Adrenal gland (tissue), 12 donors: ENCODE data around the gene ANKRD13A. TPM values are rescaled to one million over a fixed set of nuclear protein-coding genes. Genes with fewer than 3 reads are reported as not detected.
"Not testable (repeated sequence)": the region's sequence is repeated elsewhere in the genome, so short reads cannot be mapped to it uniquely, and the experiment has no call there.

ENCODE experiments used
- DNase-seq, 7 donors: peaks; one replicate each; pipeline ENCODE4 v3.0.0-alpha.2; 2019 to 2020
- H3K27ac ChIP-seq, 5 donors: fragments of 200-600 bp; sonication (generic) in 4 of 5; 1 replicate in 3 of 5; 2 replicates in 2 of 5; pipeline versions ENCODE4 v1.5.1 to v1.8.0; 2016 to 2020; ENCODE audit warnings: mild to moderate bottlenecking in 1 of 5
- H3K27me3 ChIP-seq: fragments of 200-600 bp; 2 replicates; pipeline ENCODE4 v1.8.0; 2021
- H3K36me3 ChIP-seq, 2 donors: fragments of 200-600 bp; replicated peaks in 1 of 2; 1 replicate in 1 of 2; 2 replicates in 1 of 2; pipeline versions ENCODE4 v1.5.1 to v1.8.0; 2018 to 2022
- H3K4me1 ChIP-seq, 2 donors: fragments of 200-600 bp; replicated peaks in 1 of 2; 1 replicate in 1 of 2; 2 replicates in 1 of 2; pipeline versions ENCODE4 v1.5.1 to v1.8.0; 2018 to 2021
- H3K4me3 ChIP-seq, 4 donors: fragments of 200-600 bp; sonication (generic) in 3 of 4; one replicate each; pipeline ENCODE4 v1.5.1; 2016 to 2018
- H3K9me3 ChIP-seq, 3 donors: fragments of 200-600 bp; sonication (generic) in 1 of 3; replicated peaks in 1 of 3; 1 replicate in 2 of 3; 2 replicates in 1 of 3; pipeline versions ENCODE4 v1.5.1 to v1.8.0; 2016 to 2021
- CTCF ChIP-seq, 6 experiments: fragments of 450-650 bp in 4 of 6; fragments of 200-600 bp in 2 of 6; sonication (generic) in 1 of 6; IDR thresholded peaks; 1 replicate in 5 of 6; 2 replicates in 1 of 6; pipeline versions ENCODE4 v1.5.1 to v1.8.0; 2016 to 2021; ENCODE audit warnings: antibody characterized with exemption in 6 of 6, mild to moderate bottlenecking in 2 of 6, moderate library complexity in 1 of 6
- POLR2A ChIP-seq, 2 donors: fragments of 450-650 bp; IDR thresholded peaks; one replicate each; pipeline ENCODE4 v1.6.1; 2017; ENCODE audit warnings: antibody characterized with exemption in 2 of 2, mild to moderate bottlenecking in 2 of 2, moderate library complexity in 1 of 2
- WGBS, 4 donors: extraction: QIAGEN DNeasy Blood & Tissue Kit in 2 of 4; methylation state at CpG; one replicate each; pipeline versions ENCODE4 v1.1.5 to v1.1.7; 2013 to 2017; 5-methylcytosine and 5-hydroxymethylcytosine counted together
- intact Hi-C, 2 donors: fragments of 100-400 bp; cut with DNase I; formaldehyde crosslinking; loops; one replicate each; pipeline versions ENCODE4 v1.14.1 to v1.15.0; 2022 to 2023
- polyA plus RNA-seq, 3 donors: library from polyadenylated mRNA; stranded (reverse); fragments of 200-250 nt in 2 of 3; fragments of 350-450 nt in 1 of 3; fragmentation: Illumina TruSeq in 1 of 3; extraction: RNeasy Lipid Tissue Mini Kit (QIAGEN cat#74804) in 1 of 3; gene quantifications; one replicate each; pipeline ENCODE4 v1.2.3, GENCODE V29; 2013 to 2014
- total RNA-seq, 9 donors: library from RNA; depleted of rRNA in 4 of 9; stranded (reverse); fragments of >200 nt in 4 of 9; fragments of 120-200 nt in 1 of 9; fragmentation: NEBNext Ultra II Directional in 1 of 9; extraction: Animal tissue kit (Norgen Biotek cat#: 25700) in 1 of 9; gene quantifications; one replicate each; pipeline versions ENCODE4 v1.1.0 to v1.2.4, GENCODE V29; 2013 to 2023
- donor health status: healthy with polysubstance abuse.
- donor health status: Bipolar disorder and iron deficiency.
- donor health status: DM: yes; HTN: yes; CAD: no.
- donor health status: DM: no; HTN: no; CAD: no.
- donor health status: DM: no; HTN: no; CAD: no.
- donor health status: DM: yes; HTN: yes; CAD: no.

The ANKRD13A gene
- total and polyA plus RNA-seq, 12 donors = 17.1 to 84.5 (median 41.7) TPM

GRCh38 chr12:110079477-110080400 lies 80.5 kb downstream of the ANKRD13A start:
- peaks cover 0 to 5% of the 10 kb centered on the region in 2 donors for H3K4me1 ChIP-seq
- no peaks in the 10 kb centered on the region for H3K27me3 ChIP-seq
- H3K4me3 ChIP-seq = peak overlapping the region in 1 of 4 donors; percentile 1
- no peaks in the 10 kb centered on the region for H3K36me3 ChIP-seq
- intact Hi-C loops = no loop called here
- peak in 6 of 7 donors; percentile 31 to 78 (median 58) for DNase-seq
- TF ChIP-seq POLR2A (IDR thresholded peaks at IDR 0.05) (no peak), CTCF (IDR thresholded peaks at IDR 0.05) (no peak)
- H3K9me3 ChIP-seq = no peaks in the 10 kb centered on the region
- 70 to 76% (median 73%) methylated on average over 21 to 24 of the region's 24 CpGs for whole genome bisulfite sequencing, 4 donors
- H3K27ac ChIP-seq = peak overlapping the region in 2 of 5 donors; percentile 8 to 13

GRCh38 chr12:110080410-110080809 lies 81.2 kb downstream of the ANKRD13A start:
- intact Hi-C loops = no loop called here
- Histone ChIP-seq H3K36me3 (no peaks in the 10 kb centered on the region), H3K4me1 (peaks cover 0 to 5% of the 10 kb centered on the region in 2 donors), H3K27ac (no peak overlapping the region), H3K27me3 (no peaks in the 10 kb centered on the region), H3K4me3 (no peak overlapping the region), H3K9me3 (no peaks in the 10 kb centered on the region)
- no peak for DNase-seq
- TF ChIP-seq CTCF (IDR thresholded peaks at IDR 0.05) (no peak), POLR2A (IDR thresholded peaks at IDR 0.05) (no peak)
- WGBS, 4 donors = 79 to 89% (median 81%) methylated on average over 7 of the region's 7 CpGs

GRCh38 chr12:110084314-110085015 lies 85.2 kb downstream of the ANKRD13A start:
- intact Hi-C loops = no loop called here
- whole genome bisulfite sequencing, 4 donors = 79 to 94% (median 86%) methylated on average over 4 of the region's 4 CpGs
- DNase-seq = no peak

GRCh38 chr12:110088216-110088615 lies 89.0 kb downstream of the ANKRD13A start:
- H3K9me3 ChIP-seq, DNase-seq, H3K4me1 ChIP-seq, H3K27me3 ChIP-seq, H3K4me3 ChIP-seq, H3K36me3 ChIP-seq, intact Hi-C loops: not testable (repeated sequence)
- WGBS, 4 donors = 72 to 79% (median 79%) methylated on average over 6 of the region's 6 CpGs
- H3K27ac ChIP-seq = peak overlapping the region in 1 of 5 donors; percentile 16

More at GRCh38 chr12:110084314-110085015, 85.2 kb downstream of the ANKRD13A start:
- no peaks in the 10 kb centered on the region for H3K9me3 ChIP-seq
- H3K27me3 ChIP-seq = no peaks in the 10 kb centered on the region
- H3K27ac ChIP-seq = no peak overlapping the region
- TF ChIP-seq CTCF (IDR thresholded peaks at IDR 0.05) = no peak
- no peak for TF ChIP-seq POLR2A (IDR thresholded peaks at IDR 0.05)
- peaks cover 0 to 5% of the 10 kb centered on the region in 2 donors for H3K4me1 ChIP-seq
- no peak overlapping the region for H3K4me3 ChIP-seq
- H3K36me3 ChIP-seq = no peaks in the 10 kb centered on the region
